Right lobe of liver (tissue), 4 donors: ENCODE results near the gene WDSUB1.

Source experiments
- CTCF ChIP-seq, 4 donors: fragments of 200-600 bp in 3 of 4; fragments of 450-650 bp in 1 of 4; IDR thresholded peaks; one replicate each; pipeline versions ENCODE4 v1.5.1 to v1.8.0; 2016 to 2022; ENCODE audit warnings: antibody characterized with exemption in 4 of 4, mild to moderate bottlenecking in 2 of 4
- POLR2A ChIP-seq: fragments of 450-650 bp; IDR thresholded peaks from one replicate; pipeline ENCODE4 v1.6.1; 2017; ENCODE audit warnings: antibody characterized with exemption, mild to moderate bottlenecking
- donor health status: DM: no; HTN: no; CAD: no.
- donor health status: DM: no; HTN: no; CAD: no.
- donor health status: DM: no; HTN: yes; CAD: no.

GRCh38 chr2:159219394-159219998 is 67.0 kb downstream of the WDSUB1 start:
- TF ChIP-seq POLR2A (no peak), CTCF (IDR thresholded peaks at IDR 0.05) (no peak)
